Epithelial cell of esophagus (primary cell): ENCODE measurements around the gene SH3PXD2A.

Experiments used
- DNase-seq: peaks from one replicate; pipeline ENCODE4 v3.0.0; 2010; ENCODE audit warnings: low read depth
- H3K4me3 ChIP-seq: 2 replicates; pipeline ENCODE4 v1.5.1; 2011; ENCODE audit warnings: mild to moderate bottlenecking, low read length, control low read depth
- TF ChIP-seq, protein P1 (sequence below): IDR thresholded peaks from 2 replicates; pipeline ENCODE4 v1.5.1; 2011; ENCODE audit warnings: low read depth, mild to moderate bottlenecking, low read length, control low read depth, inconsistent platforms; ENCODE audit not compliant: insufficient read depth; ENCODE audit errors: missing control alignments

The SH3PXD2A gene

GRCh38 chr10:103829278-103829677, 26.1 kb downstream of the SH3PXD2A start:
- H3K4me3 ChIP-seq, result no peak overlapping the region
- TF ChIP-seq, protein P1, sequence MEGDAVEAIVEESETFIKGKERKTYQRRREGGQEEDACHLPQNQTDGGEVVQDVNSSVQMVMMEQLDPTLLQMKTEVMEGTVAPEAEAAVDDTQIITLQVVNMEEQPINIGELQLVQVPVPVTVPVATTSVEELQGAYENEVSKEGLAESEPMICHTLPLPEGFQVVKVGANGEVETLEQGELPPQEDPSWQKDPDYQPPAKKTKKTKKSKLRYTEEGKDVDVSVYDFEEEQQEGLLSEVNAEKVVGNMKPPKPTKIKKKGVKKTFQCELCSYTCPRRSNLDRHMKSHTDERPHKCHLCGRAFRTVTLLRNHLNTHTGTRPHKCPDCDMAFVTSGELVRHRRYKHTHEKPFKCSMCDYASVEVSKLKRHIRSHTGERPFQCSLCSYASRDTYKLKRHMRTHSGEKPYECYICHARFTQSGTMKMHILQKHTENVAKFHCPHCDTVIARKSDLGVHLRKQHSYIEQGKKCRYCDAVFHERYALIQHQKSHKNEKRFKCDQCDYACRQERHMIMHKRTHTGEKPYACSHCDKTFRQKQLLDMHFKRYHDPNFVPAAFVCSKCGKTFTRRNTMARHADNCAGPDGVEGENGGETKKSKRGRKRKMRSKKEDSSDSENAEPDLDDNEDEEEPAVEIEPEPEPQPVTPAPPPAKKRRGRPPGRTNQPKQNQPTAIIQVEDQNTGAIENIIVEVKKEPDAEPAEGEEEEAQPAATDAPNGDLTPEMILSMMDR, result no peak
- DNase-seq, result no peak

DNA sequence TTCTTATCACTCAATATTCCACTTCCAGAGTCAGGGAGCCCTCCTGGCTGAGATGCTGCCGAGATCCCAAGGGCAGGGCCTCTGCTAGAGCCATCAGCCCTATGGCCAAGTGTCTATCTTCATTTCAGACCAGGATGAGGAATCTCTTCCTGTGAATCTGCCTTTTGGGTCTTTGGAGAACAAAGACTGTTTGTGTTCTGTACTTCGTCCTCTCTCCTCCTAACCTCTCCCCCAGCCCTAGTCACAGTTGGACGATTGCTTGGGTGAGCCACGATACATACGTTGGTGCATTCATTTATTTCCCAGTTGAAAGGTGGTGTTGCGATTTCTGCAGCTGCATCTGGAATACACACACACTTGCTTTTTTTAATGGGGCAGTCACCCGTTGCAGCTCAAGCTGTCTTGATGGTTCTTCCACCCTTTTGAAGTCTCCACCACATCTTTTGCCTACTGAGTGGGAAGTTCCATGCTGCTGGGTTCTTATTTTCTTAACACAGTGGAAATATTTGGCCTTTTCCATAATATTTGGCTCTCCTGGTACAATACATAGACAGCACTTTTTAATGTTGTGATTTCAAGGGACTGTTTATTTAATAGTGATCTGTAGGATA, 26.7 kb downstream of the SH3PXD2A start:
- no peak for DNase-seq
- TF ChIP-seq, protein P1, result no peak
- no peak overlapping the region for H3K4me3 ChIP-seq

DNA sequence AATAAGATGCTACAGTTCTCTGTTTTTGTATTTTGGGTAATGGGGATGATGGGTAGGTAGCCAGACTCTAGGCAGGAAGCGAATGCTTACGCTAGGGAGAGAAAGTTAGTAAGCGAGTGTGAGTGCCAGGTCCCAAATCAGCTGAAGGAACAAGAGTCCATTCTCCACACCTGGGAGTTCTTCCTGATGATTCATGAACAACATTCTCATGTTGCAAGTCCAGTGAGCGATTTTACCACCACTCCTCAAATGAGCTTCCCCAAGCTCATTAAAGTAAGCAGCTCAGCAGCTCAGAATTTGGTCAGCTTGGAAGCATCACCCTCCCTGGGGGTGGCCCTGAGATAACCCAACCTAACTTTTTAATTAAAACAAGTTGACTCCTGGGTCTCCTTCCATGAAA, 27.3 kb downstream of the SH3PXD2A start:
- H3K4me3 ChIP-seq, result no peak overlapping the region
- peak; percentile 92 for DNase-seq
- TF ChIP-seq, protein P1, result peak; percentile 4

DNA sequence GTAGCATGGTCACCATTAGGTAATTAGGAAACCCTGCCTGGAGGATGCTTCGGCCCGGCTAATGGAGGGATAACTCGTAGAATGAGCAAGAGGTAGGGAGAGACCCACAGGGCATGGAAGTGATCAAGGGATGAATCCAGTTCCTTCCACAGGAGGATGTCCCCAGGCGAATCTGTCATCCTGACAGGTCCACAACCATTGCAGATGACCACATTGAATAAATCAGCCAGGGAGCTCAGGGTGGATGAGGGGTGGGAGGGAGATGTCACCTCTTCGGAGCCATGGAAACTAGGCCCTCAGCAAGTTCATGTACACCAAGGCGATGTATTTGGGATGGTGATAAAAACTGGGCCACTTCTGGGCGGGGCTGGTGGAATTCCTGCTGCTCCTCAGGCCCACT, 28.5 kb downstream of the SH3PXD2A start:
- H3K4me3 ChIP-seq, result no peak overlapping the region
- no peak for DNase-seq
- TF ChIP-seq, protein P1, result no peak

GRCh38 chr10:103824281-103824680, 31.1 kb downstream of the SH3PXD2A start:
- no peak for DNase-seq
- H3K4me3 ChIP-seq, result no peak overlapping the region
- TF ChIP-seq, protein P1, result no peak

GRCh38 chr10:103823706-103824272, 31.6 kb downstream of the SH3PXD2A start:
- no peak for DNase-seq
- TF ChIP-seq, protein P1, result no peak

GRCh38 chr10:103822800-103823199, 32.6 kb downstream of the SH3PXD2A start:
- DNase-seq, result no peak
- H3K4me3 ChIP-seq, result no peak overlapping the region
- TF ChIP-seq, protein P1, result no peak

More at GRCh38 chr10:103823706-103824272, 31.6 kb downstream of the SH3PXD2A start:
- H3K4me3 ChIP-seq, result no peak overlapping the region
